GM13976 (cell line): ENCODE data around the gene GLIPR2.
"Not testable (repeated sequence)": the region's sequence is repeated elsewhere in the genome, so short reads cannot be mapped to it uniquely, and the experiment has no call there.

Experiments
- DNase-seq: peaks from one replicate; pipeline ENCODE4 v3.0.0; 2012; ENCODE audit warnings: low spot score
- CTCF ChIP-seq: IDR thresholded peaks from 2 replicates; pipeline ENCODE4 v1.5.1; 2012; ENCODE audit warnings: borderline replicate concordance, mild to moderate bottlenecking; ENCODE audit not compliant: insufficient read depth; ENCODE audit errors: extremely low read depth, missing control alignments, control extremely low read depth
- in situ Hi-C: fragments of 300-500 bp; cut with MboI; formaldehyde crosslinking; loops from one replicate; pipeline ENCODE4 v1.12.0; 2022; ENCODE audit warnings: low sequenced_read_pairs, mixed read lengths, inconsistent platforms; ENCODE audit not compliant: unreplicated experiment

Gene GLIPR2

DNA sequence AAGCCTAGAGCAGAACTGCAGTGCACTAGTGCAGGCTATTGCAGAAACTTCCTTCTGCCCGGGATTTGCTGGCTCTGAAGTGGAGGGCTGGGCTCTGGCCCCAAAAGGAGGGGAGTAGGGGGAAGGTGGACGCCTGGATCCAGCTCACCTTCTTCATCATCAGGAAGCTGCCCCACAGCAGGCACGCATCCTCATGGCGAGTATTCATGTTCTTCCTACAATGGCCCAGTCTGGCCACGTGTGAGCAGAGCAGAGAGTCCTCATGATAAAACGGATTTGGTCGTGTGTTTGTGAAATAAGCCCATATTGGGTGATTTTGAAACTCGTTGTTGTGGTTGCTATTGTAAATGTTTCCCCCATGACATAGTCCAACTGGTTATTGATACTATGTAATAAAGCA, 8.2 kb upstream of the GLIPR2 start:
- in situ Hi-C loops, result no loop called here
- TF ChIP-seq CTCF, result no peak
- no peak for DNase-seq

- TF ChIP-seq CTCF, result no peak
- in situ Hi-C loops, result no loop called here
- no peak for DNase-seq
Observed at GRCh38 chr9:36129139-36129538, 7.4 kb upstream of the GLIPR2 start.

- DNase-seq, in situ Hi-C loops: not testable (repeated sequence)
Observed at GRCh38 chr9:36131666-36132065, 4.9 kb upstream of the GLIPR2 start.

GRCh38 chr9:36132086-36132485, 4.4 kb upstream of the GLIPR2 start:
- DNase-seq, result no peak
- in situ Hi-C loops, result no loop called here
- TF ChIP-seq CTCF, result no peak

- no peak for TF ChIP-seq CTCF
- in situ Hi-C loops, result no loop called here
- no peak for DNase-seq
Observed at GRCh38 chr9:36134761-36135505, 1.6 kb upstream of the GLIPR2 start.

GRCh38 chr9:36135741-36136271, 727 bp upstream of the GLIPR2 start:
- in situ Hi-C loops, result no loop called here

More at GRCh38 chr9:36135741-36136271, 727 bp upstream of the GLIPR2 start:
- no peak for TF ChIP-seq CTCF
- no peak for DNase-seq
